Measurements from ENCODE around the gene GPRC6A. TPM values are rescaled to one million over a fixed set of nuclear protein-coding genes. Genes with fewer than 3 reads are reported as not detected.
"Not testable (repeated sequence)": the region's sequence is repeated elsewhere in the genome, so short reads cannot be mapped to it uniquely, and the experiment has no call there.

Gene GPRC6A
- total RNA-seq, 1 donor from 2014 or later = not detected

- no peak for DNase-seq (ENCODE audit: low spot score)
- no peak overlapping the region for H3K4me3 Mint-ChIP-seq (ENCODE audit: unreplicated experiment)
- H3K27ac Mint-ChIP-seq (ENCODE audit: unreplicated experiment) = no peak overlapping the region
- no peaks in the 10 kb centered on the region for H3K9me3 Mint-ChIP-seq (ENCODE audit: unreplicated experiment)
- H3K4me1 Mint-ChIP-seq (ENCODE audit: unreplicated experiment) = peaks cover 10% of the 10 kb centered on the region
- H3K27me3 Mint-ChIP-seq (ENCODE audit: unreplicated experiment) = no peaks in the 10 kb centered on the region
- TF ChIP-seq CTCF (IDR thresholded peaks at IDR 0.05; ENCODE audit: unreplicated experiment) = no peak
- no peaks in the 10 kb centered on the region for H3K36me3 Mint-ChIP-seq (ENCODE audit: low read depth, unreplicated experiment)
Measured at GRCh38 chr6:116840091-116840490, 11.2 kb upstream of the GPRC6A start.

GRCh38 chr6:116836606-116837342 is 7.9 kb upstream of the GPRC6A start:
- Mint-ChIP-seq H3K4me3 (ENCODE audit: unreplicated experiment) (no peak overlapping the region), H3K27me3 (ENCODE audit: unreplicated experiment) (no peaks in the 10 kb centered on the region), H3K36me3 (ENCODE audit: low read depth, unreplicated experiment) (no peaks in the 10 kb centered on the region), H3K27ac (ENCODE audit: unreplicated experiment) (no peak overlapping the region), H3K9me3 (ENCODE audit: unreplicated experiment) (no peaks in the 10 kb centered on the region), H3K4me1 (ENCODE audit: unreplicated experiment) (peaks cover 6% of the 10 kb centered on the region)
- TF ChIP-seq CTCF (IDR thresholded peaks at IDR 0.05; ENCODE audit: unreplicated experiment) = no peak
- DNase-seq (ENCODE audit: low spot score) = no peak

GRCh38 chr6:116834526-116834925 is 5.6 kb upstream of the GPRC6A start:
- H3K36me3 Mint-ChIP-seq (ENCODE audit: low read depth, unreplicated experiment); H3K4me1 Mint-ChIP-seq (ENCODE audit: unreplicated experiment); H3K9me3 Mint-ChIP-seq (ENCODE audit: unreplicated experiment); H3K27ac Mint-ChIP-seq (ENCODE audit: unreplicated experiment); H3K4me3 Mint-ChIP-seq (ENCODE audit: unreplicated experiment); DNase-seq (ENCODE audit: low spot score); H3K27me3 Mint-ChIP-seq (ENCODE audit: unreplicated experiment): not testable (repeated sequence)

- TF ChIP-seq CTCF (IDR thresholded peaks at IDR 0.05; ENCODE audit: unreplicated experiment) = no peak
- DNase-seq (ENCODE audit: low spot score) = no peak
- H3K27ac Mint-ChIP-seq (ENCODE audit: unreplicated experiment) = no peak overlapping the region
- H3K9me3 Mint-ChIP-seq (ENCODE audit: unreplicated experiment) = no peaks in the 10 kb centered on the region
- H3K36me3 Mint-ChIP-seq (ENCODE audit: low read depth, unreplicated experiment) = no peaks in the 10 kb centered on the region
- H3K4me3 Mint-ChIP-seq (ENCODE audit: unreplicated experiment) = no peak overlapping the region
- no peaks in the 10 kb centered on the region for H3K4me1 Mint-ChIP-seq (ENCODE audit: unreplicated experiment)
- no peaks in the 10 kb centered on the region for H3K27me3 Mint-ChIP-seq (ENCODE audit: unreplicated experiment)
Measured at GRCh38 chr6:116827561-116828240, 1.2 kb downstream of the GPRC6A start.

- not testable (repeated sequence) for H3K4me3 Mint-ChIP-seq (ENCODE audit: unreplicated experiment); H3K27ac Mint-ChIP-seq (ENCODE audit: unreplicated experiment); H3K36me3 Mint-ChIP-seq (ENCODE audit: low read depth, unreplicated experiment); H3K4me1 Mint-ChIP-seq (ENCODE audit: unreplicated experiment); H3K27me3 Mint-ChIP-seq (ENCODE audit: unreplicated experiment); H3K9me3 Mint-ChIP-seq (ENCODE audit: unreplicated experiment); DNase-seq (ENCODE audit: low spot score)
Measured at GRCh38 chr6:116816336-116816735, 12.5 kb downstream of the GPRC6A start.

GRCh38 chr6:116812051-116812650 is 16.7 kb downstream of the GPRC6A start:
- no peak overlapping the region for H3K4me3 Mint-ChIP-seq (ENCODE audit: unreplicated experiment)
- H3K4me1 Mint-ChIP-seq (ENCODE audit: unreplicated experiment) = no peaks in the 10 kb centered on the region
- H3K9me3 Mint-ChIP-seq (ENCODE audit: unreplicated experiment) = no peaks in the 10 kb centered on the region
- H3K27me3 Mint-ChIP-seq (ENCODE audit: unreplicated experiment) = peaks cover 2% of the 10 kb centered on the region
- DNase-seq (ENCODE audit: low spot score) = no peak
- no peaks in the 10 kb centered on the region for H3K36me3 Mint-ChIP-seq (ENCODE audit: low read depth, unreplicated experiment)
- no peak overlapping the region for H3K27ac Mint-ChIP-seq (ENCODE audit: unreplicated experiment)
- no peak for TF ChIP-seq CTCF (IDR thresholded peaks at IDR 0.05; ENCODE audit: unreplicated experiment)
